ENCODE data around the gene IFI44.

GRCh38 chr1:78619803-78620579 lies 29.6 kb upstream of the IFI44 start, which contains the start of gene IFI44L:
- TF ChIP-seq CTCF (IDR thresholded peaks at IDR 0.05) (no peak), ZFX (IDR thresholded peaks at IDR 0.05; ENCODE audit: borderline replicate concordance) (no peak)

Data from 22Rv1 (cell line).